Activated naive CD8-positive, alpha-beta T cell (primary cell): ENCODE results near the gene SAP30.
A peak's percentile ranks its signal among the peaks of the same experiment; 100 is the strongest.

ENCODE experiments used
- H3K27ac Mint-ChIP-seq: one replicate; pipeline ENCODE4 v1.8.0; 2021; ENCODE audit warnings: mixed read lengths
- H3K27me3 Mint-ChIP-seq: one replicate; pipeline ENCODE4 v1.8.0; 2021; ENCODE audit warnings: mixed read lengths
- H3K36me3 Mint-ChIP-seq: one replicate; pipeline ENCODE4 v1.8.0; 2021; ENCODE audit warnings: mixed read lengths
- H3K4me1 Mint-ChIP-seq: one replicate; pipeline ENCODE4 v1.8.0; 2021; ENCODE audit warnings: low read depth, mixed read lengths
- H3K4me3 Mint-ChIP-seq: one replicate; pipeline ENCODE4 v1.8.0; 2021; ENCODE audit warnings: mild to moderate bottlenecking, mixed read lengths
- H3K9me3 Mint-ChIP-seq: one replicate; pipeline ENCODE4 v1.8.0; 2021; ENCODE audit warnings: low read depth, mixed read lengths

Gene SAP30, protein sequence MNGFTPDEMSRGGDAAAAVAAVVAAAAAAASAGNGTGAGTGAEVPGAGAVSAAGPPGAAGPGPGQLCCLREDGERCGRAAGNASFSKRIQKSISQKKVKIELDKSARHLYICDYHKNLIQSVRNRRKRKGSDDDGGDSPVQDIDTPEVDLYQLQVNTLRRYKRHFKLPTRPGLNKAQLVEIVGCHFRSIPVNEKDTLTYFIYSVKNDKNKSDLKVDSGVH

GRCh38 chr4:173370477-173371291 is at the start of gene SAP30:
SAP30 (plus strand) TSS chr4:173370954; CDS start chr4:173371183, 229 bp downstream.
- peaks cover 29% of the 10 kb centered on the region for H3K4me1 Mint-ChIP-seq
- peaks cover 8% of the 10 kb centered on the region for H3K27me3 Mint-ChIP-seq
- H3K9me3 Mint-ChIP-seq: no peaks in the 10 kb centered on the region
- H3K36me3 Mint-ChIP-seq: peaks cover 3% of the 10 kb centered on the region
- H3K4me3 Mint-ChIP-seq: peak within 1 kb of the TSS; percentile 98
- H3K27ac Mint-ChIP-seq: peak within 1 kb of the TSS; percentile 98

- Mint-ChIP-seq H3K4me1 (no peaks in the 10 kb centered on the region), H3K4me3 (no peak overlapping the region), H3K36me3 (no peaks in the 10 kb centered on the region), H3K9me3 (no peaks in the 10 kb centered on the region), H3K27ac (no peak overlapping the region), H3K27me3 (no peaks in the 10 kb centered on the region)
These were observed 45.6 kb upstream of the SAP30 start for GRCh38 chr4:173325007-173325736.

- Mint-ChIP-seq H3K9me3 (no peaks in the 10 kb centered on the region), H3K4me3 (no peak overlapping the region), H3K4me1 (peaks cover 15% of the 10 kb centered on the region), H3K27ac (no peak overlapping the region), H3K27me3 (no peaks in the 10 kb centered on the region), H3K36me3 (peaks cover 4% of the 10 kb centered on the region)
These were observed 42.4 kb upstream of the SAP30 start for GRCh38 chr4:173328236-173328901.

DNA sequence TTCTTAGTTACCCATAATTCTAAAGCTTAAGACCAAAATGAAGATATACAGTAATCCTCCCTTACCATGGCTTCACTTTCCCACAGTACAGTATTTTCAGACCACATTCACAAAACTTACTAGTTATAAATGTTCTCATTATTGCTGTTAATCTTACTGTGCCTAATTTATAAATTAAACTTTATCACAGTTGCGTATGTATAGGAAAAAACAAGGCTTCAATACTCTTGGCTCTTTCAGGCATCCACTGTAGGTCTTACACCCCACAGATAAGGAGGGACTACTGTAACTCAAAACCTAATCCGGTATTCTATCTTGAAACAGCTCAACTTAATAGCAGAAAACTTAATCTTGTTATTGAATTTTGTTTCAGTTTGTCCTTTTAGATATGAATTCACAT is 40.2 kb upstream of the SAP30 start:
- Mint-ChIP-seq H3K4me3 (no peak overlapping the region), H3K27ac (no peak overlapping the region), H3K9me3 (no peaks in the 10 kb centered on the region), H3K4me1 (peaks cover 19% of the 10 kb centered on the region), H3K27me3 (no peaks in the 10 kb centered on the region), H3K36me3 (peaks cover 4% of the 10 kb centered on the region)

DNA sequence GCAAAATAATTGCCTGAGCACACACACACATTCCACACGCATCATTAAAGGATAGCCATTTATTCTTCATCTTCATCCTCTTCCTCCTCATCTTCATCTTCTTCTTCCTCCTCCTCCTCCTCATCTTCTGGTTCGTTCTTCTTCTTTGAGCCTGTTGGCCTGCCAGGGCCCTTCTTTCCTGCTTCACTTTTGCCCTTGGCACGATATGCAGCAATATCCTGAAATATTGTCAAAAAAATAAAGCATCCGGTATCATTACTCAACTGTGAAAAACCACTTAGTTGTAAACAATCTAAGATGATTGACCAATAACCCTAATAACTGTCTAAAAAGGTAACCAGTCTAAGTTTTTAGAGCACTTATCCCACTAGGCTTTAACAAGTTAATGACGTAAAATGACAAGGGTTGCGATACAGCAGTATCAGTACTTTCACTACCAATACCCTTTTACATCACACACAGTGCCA is 38.7 kb upstream of the SAP30 start:
- peak overlapping the region; percentile 91 for H3K4me3 Mint-ChIP-seq
- H3K27me3 Mint-ChIP-seq: peaks cover 5% of the 10 kb centered on the region
- H3K4me1 Mint-ChIP-seq: peaks cover 19% of the 10 kb centered on the region
- H3K27ac Mint-ChIP-seq: peak overlapping the region; percentile 83
- peaks cover 4% of the 10 kb centered on the region for H3K36me3 Mint-ChIP-seq
- no peaks in the 10 kb centered on the region for H3K9me3 Mint-ChIP-seq

- Mint-ChIP-seq H3K9me3 (no peaks in the 10 kb centered on the region), H3K36me3 (peaks cover 4% of the 10 kb centered on the region), H3K27ac (peak overlapping the region; percentile 88), H3K4me1 (peaks cover 19% of the 10 kb centered on the region), H3K27me3 (peaks cover 8% of the 10 kb centered on the region), H3K4me3 (peak overlapping the region; percentile 91)
These were observed 37.6 kb upstream of the SAP30 start for GRCh38 chr4:173332963-173333657.

DNA sequence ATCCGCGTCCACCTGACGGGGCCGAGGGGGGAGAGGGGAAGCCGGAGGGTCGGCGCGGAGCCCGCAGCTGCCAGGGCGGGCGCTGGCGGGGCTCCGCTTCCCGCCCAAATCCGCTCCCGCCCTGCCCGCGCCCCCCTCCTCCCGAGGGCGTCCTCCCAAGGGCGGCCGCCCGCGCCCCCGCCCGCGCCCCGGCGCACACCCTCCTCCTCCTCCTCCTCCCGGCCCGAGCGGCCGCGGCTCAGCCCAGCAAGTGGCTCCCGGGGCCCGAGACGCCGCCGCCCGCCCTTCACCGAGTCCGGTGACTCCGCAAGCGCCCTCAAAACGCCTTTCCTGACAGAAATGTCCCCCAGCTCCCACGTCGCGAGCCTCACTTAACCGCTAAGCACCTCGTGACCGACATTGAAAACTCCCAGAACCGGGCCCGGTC is 37.1 kb upstream of the SAP30 start:
- peaks cover 8% of the 10 kb centered on the region for H3K27me3 Mint-ChIP-seq

DNA sequence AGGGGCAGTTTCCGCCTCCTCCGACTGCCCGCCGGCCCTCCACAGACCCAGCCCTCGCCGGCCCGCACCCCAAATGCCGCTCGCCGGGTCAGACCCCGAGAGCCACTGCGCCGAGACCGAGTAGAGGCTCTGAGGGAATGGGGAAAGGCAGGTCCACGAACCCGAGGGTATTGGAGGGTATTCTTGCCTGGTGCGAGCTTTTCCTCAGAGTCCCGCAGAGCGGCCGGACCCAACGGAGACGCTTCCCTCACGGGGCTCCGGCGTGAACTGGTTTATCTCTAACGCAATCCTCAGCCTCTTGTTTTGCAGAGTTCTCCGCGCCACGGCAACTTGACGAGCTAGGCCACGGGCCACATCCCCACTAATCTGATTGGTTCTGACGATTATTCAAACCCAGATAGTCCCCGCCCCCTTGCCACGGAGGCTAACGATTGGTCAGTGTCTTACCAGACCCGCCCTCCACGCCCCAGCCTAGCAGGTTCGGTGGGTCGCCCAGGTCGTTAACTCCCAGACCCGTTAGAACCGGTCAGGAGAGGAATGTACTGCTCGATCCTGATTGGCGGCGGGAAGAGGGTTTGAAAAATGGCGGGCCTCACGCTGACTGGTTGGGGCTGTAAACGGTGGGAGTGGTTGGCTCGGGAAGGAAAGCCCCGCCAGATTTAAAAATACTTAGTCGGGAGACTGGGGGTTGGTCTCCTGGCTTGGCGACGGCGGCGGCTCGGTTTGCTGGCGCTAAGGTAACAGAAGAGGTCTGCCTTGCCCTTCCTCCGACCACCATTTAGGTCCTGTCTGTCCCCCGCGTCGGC is 36.5 kb upstream of the SAP30 start, which contains the start of gene HMGB2:
HMGB2 (minus strand) TSS at position 274 of the 806 bp plus-strand sequence. CDS start 709 bp downstream, outside the sequence.
- no peaks in the 10 kb centered on the region for H3K9me3 Mint-ChIP-seq
- peak within 1 kb of the TSS; percentile 94 for H3K4me3 Mint-ChIP-seq
- H3K27me3 Mint-ChIP-seq: peaks cover 8% of the 10 kb centered on the region
- H3K36me3 Mint-ChIP-seq: peaks cover 4% of the 10 kb centered on the region
- H3K27ac Mint-ChIP-seq: peak within 1 kb of the TSS; percentile 98
- peaks cover 19% of the 10 kb centered on the region for H3K4me1 Mint-ChIP-seq

More for the DNA sequence above, 37.1 kb upstream of the SAP30 start:
- Mint-ChIP-seq H3K4me3 (peak overlapping the region; percentile 94), H3K4me1 (peaks cover 19% of the 10 kb centered on the region), H3K27ac (peak overlapping the region; percentile 98), H3K9me3 (no peaks in the 10 kb centered on the region), H3K36me3 (peaks cover 4% of the 10 kb centered on the region)

DNA sequence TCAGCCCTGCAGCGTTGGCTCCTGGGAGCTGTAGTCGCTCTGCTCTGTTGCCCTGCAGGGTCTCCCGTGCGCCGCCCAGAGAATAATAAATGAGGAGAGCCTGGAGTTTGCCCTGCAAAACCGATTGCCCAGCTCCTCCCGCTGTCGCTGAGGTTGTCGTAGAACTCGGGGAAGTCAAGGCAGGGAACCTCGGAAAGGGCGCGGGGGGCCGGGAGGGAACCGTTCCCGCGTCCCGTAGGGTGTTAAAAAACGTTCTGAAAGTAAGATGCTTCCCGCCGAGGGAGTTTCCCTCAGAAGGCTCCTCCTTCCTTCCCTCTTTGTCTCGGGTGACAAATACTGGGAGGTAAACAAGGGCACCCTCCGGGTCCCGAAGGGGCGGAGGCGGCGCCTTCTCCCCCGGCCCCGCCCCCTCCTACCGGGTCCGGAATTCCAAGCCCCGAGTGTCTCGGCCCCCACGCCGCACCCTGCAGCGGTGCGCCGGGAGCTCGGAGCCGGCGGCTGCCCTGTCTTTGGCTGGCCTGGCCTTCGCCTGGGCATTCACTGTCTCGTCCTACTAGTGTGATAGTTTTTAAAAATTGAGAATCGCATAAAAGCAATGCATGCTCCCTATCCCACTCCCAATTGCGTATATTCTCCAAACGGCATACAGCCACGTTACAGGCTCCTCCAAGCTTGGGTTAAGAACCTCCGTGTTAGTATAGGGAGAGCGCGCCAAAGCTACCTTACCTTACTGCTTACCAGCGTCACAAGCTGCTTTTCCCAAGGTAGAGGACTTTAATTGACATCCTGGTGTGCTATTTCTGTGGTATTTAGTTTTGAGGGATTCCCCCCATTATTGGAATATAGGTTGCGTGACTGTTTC is 35.6 kb upstream of the SAP30 start:
- Mint-ChIP-seq H3K4me3 (peak overlapping the region; percentile 94), H3K9me3 (no peaks in the 10 kb centered on the region), H3K27ac (peak overlapping the region; percentile 98), H3K4me1 (peaks cover 19% of the 10 kb centered on the region), H3K27me3 (peaks cover 8% of the 10 kb centered on the region), H3K36me3 (peaks cover 4% of the 10 kb centered on the region)

DNA sequence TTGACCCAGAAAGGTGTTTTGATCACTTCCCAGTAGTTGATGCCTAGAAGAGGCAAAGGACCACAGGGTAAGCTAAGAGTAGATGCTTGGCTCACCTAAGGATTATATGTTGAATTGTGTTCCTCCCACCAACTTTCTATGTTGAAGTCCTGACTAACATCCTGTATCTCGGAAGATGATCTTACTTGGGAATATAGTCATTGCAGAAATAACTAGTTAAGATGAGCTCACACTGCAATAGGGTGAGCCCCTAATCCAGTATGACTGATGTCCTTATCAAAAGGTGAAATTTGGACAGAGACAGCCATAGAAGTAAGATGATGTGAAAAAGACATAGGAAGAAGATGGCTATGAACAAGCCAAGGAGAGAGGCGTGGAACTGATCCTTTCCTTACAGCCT is 33.3 kb upstream of the SAP30 start:
- no peak overlapping the region for H3K4me3 Mint-ChIP-seq
- H3K27me3 Mint-ChIP-seq: peaks cover 8% of the 10 kb centered on the region
- peaks cover 13% of the 10 kb centered on the region for H3K4me1 Mint-ChIP-seq
- H3K36me3 Mint-ChIP-seq: no peaks in the 10 kb centered on the region
- no peaks in the 10 kb centered on the region for H3K9me3 Mint-ChIP-seq
- H3K27ac Mint-ChIP-seq: no peak overlapping the region

DNA sequence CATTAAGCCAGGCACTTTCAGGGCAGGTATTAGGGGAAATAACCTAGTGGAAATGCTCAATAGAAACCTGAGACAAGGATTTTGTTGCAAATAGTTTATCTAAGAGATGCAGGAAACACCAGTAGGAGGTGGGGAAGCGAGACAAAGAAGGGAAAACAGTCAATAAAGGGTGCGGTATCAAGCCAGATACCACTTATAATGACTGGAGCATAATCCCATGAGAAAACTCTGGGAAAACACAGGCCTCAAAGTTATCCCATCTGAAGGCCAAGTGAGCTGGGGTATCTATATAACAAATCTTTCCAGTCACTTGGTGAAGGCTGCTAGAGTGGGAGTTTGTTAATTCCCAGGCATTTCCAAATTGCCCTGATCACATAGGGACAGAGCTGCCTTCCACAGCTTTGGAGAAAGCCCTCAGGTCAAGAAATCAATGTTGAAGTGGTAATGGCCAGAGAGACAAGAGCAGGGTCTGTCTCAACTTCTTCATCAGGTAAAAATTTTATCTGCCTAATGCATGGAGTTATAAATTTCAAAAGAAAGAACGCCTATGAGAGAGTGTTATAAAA is 26.8 kb upstream of the SAP30 start:
- Mint-ChIP-seq H3K9me3 (no peaks in the 10 kb centered on the region), H3K27ac (no peak overlapping the region), H3K27me3 (no peaks in the 10 kb centered on the region), H3K36me3 (no peaks in the 10 kb centered on the region), H3K4me1 (no peaks in the 10 kb centered on the region), H3K4me3 (no peak overlapping the region)

DNA sequence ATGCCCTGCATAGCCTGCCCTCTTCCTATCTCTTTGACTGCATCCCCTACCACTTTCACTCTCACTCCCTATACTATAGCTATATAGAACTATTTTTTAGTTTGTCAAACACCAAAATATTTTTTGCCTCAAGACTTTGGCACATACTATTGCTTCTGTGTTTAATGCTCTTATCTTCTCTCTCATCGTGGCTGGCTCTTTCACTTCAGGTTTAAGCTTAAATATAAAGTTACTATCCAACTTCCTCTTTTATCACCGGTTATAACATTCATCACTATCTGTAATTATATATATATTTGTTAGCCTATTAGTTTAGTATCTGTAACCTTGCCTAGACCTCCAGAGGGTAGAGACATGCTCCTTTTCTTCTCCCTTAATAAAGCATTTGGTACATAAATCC is 25.1 kb upstream of the SAP30 start:
- H3K27ac Mint-ChIP-seq: no peak overlapping the region
- H3K36me3 Mint-ChIP-seq: no peaks in the 10 kb centered on the region
- no peaks in the 10 kb centered on the region for H3K27me3 Mint-ChIP-seq
- H3K4me1 Mint-ChIP-seq: no peaks in the 10 kb centered on the region
- H3K9me3 Mint-ChIP-seq: no peaks in the 10 kb centered on the region
- no peak overlapping the region for H3K4me3 Mint-ChIP-seq
